ENCODE results near the gene CTAGE8.
"Not testable (repeated sequence)": the region's sequence is repeated elsewhere in the genome, so short reads cannot be mapped to it uniquely, and the experiment has no call there.

- not testable (repeated sequence) for TF ChIP-seq CTCF (IDR thresholded peaks at IDR 0.05; ENCODE audit: insufficient read depth, low read length); GABPA (IDR thresholded peaks at IDR 0.05; ENCODE audit: low read depth); POLR2AphosphoS5 (IDR thresholded peaks at IDR 0.05; ENCODE audit: low read depth)
- TF ChIP-seq, protein P1, sequence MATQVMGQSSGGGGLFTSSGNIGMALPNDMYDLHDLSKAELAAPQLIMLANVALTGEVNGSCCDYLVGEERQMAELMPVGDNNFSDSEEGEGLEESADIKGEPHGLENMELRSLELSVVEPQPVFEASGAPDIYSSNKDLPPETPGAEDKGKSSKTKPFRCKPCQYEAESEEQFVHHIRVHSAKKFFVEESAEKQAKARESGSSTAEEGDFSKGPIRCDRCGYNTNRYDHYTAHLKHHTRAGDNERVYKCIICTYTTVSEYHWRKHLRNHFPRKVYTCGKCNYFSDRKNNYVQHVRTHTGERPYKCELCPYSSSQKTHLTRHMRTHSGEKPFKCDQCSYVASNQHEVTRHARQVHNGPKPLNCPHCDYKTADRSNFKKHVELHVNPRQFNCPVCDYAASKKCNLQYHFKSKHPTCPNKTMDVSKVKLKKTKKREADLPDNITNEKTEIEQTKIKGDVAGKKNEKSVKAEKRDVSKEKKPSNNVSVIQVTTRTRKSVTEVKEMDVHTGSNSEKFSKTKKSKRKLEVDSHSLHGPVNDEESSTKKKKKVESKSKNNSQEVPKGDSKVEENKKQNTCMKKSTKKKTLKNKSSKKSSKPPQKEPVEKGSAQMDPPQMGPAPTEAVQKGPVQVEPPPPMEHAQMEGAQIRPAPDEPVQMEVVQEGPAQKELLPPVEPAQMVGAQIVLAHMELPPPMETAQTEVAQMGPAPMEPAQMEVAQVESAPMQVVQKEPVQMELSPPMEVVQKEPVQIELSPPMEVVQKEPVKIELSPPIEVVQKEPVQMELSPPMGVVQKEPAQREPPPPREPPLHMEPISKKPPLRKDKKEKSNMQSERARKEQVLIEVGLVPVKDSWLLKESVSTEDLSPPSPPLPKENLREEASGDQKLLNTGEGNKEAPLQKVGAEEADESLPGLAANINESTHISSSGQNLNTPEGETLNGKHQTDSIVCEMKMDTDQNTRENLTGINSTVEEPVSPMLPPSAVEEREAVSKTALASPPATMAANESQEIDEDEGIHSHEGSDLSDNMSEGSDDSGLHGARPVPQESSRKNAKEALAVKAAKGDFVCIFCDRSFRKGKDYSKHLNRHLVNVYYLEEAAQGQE (IDR thresholded peaks at IDR 0.05; ENCODE audit: insufficient replicate concordance, low read depth), result not testable (repeated sequence)
Measured at GRCh38 chr7:144282490-144282889, 13.4 kb upstream of the CTAGE8 start.

Data from HL-60 (cell line).